HL-60 (cell line): Measurements from ENCODE around the gene AP2A2.

Source experiments
- CTCF ChIP-seq: IDR thresholded peaks from one replicate; pipeline ENCODE4 v1.5.1; 2011; ENCODE audit warnings: low read length, control low read depth, inconsistent platforms; ENCODE audit not compliant: insufficient read depth
- GABPA ChIP-seq: IDR thresholded peaks from 2 replicates; pipeline ENCODE4 v1.6.1; 2012; ENCODE audit warnings: low read depth
- POLR2AphosphoS5 ChIP-seq: IDR thresholded peaks from 2 replicates; pipeline ENCODE4 v1.6.1; 2012; ENCODE audit warnings: low read depth
- REST ChIP-seq: IDR thresholded peaks from 2 replicates; pipeline ENCODE4 v1.6.1; 2012; ENCODE audit warnings: low read depth; ENCODE audit not compliant: insufficient replicate concordance
- SPI1 ChIP-seq: IDR thresholded peaks from 2 replicates; pipeline ENCODE4 v1.6.1; 2012; ENCODE audit warnings: low read depth, mild to moderate bottlenecking, borderline replicate concordance

- TF ChIP-seq POLR2AphosphoS5, result no peak
- no peak for TF ChIP-seq CTCF
- no peak for TF ChIP-seq REST
- no peak for TF ChIP-seq SPI1
- TF ChIP-seq GABPA, result no peak
Observed at GRCh38 chr11:951507-951906, 25.8 kb downstream of the AP2A2 start.
